SK-N-SH treated with all-trans-retinoic acid at 6 μM for 48 hours (cell line): ENCODE measurements around the gene ANKFN1.

Experiments
- ATAC-seq: fragments of 200-7000 bp; cut with Tn5 transposase; 3 replicates; pipeline ENCODE4 v1.9.1; 2020; ENCODE audit warnings: mild to moderate bottlenecking, moderate library complexity
- ARNTL ChIP-seq: fragments of 450-650 bp; formaldehyde crosslinking; IDR thresholded peaks from 2 replicates; pipeline ENCODE4 v1.5.0; 2020; ENCODE audit warnings: low read depth, mild to moderate bottlenecking, moderate library complexity, borderline replicate concordance
- BACH2 ChIP-seq: fragments of 250-450 bp; sonication (Bioruptor Pico); IDR thresholded peaks from 2 replicates; pipeline ENCODE4 v1.9.0; 2021; ENCODE audit warnings: mild to moderate bottlenecking, borderline replicate concordance
- CREB5 ChIP-seq: fragments of 250-450 bp; sonication (Bioruptor Pico); IDR thresholded peaks from 2 replicates; pipeline ENCODE4 v1.5.1; 2020; ENCODE audit warnings: low read depth, mild to moderate bottlenecking, moderate library complexity
- ESRRG ChIP-seq: fragments of 250-450 bp; sonication (Bioruptor Pico); IDR thresholded peaks from 2 replicates; pipeline ENCODE4 v1.6.1; 2021; ENCODE audit warnings: mild to moderate bottlenecking
- GLIS3 ChIP-seq: fragments of 250-450 bp; sonication (Bioruptor Pico); IDR thresholded peaks from 2 replicates; pipeline ENCODE4 v1.5.0; 2020; ENCODE audit warnings: mild to moderate bottlenecking, moderate library complexity
- ISL1 ChIP-seq: fragments of 250-450 bp; sonication (Bioruptor Pico); IDR thresholded peaks from 2 replicates; pipeline ENCODE4 v2.1.2; 2022; ENCODE audit warnings: mild to moderate bottlenecking, moderate library complexity
- OSR1 ChIP-seq: fragments of 250-450 bp; sonication (Bioruptor Pico); IDR thresholded peaks from 2 replicates; pipeline ENCODE4 v1.8.0; 2022; ENCODE audit warnings: moderate library complexity, mild to moderate bottlenecking, inconsistent platforms
- PPARA ChIP-seq: fragments of 250-450 bp; sonication (Bioruptor Pico); IDR thresholded peaks from 2 replicates; pipeline ENCODE4 v1.5.0; 2020; ENCODE audit warnings: mild to moderate bottlenecking, borderline replicate concordance
- RARB ChIP-seq: fragments of 250-450 bp; sonication (Bioruptor Pico); IDR thresholded peaks from 2 replicates; pipeline ENCODE4 v1.8.0; 2021; ENCODE audit warnings: mild to moderate bottlenecking, moderate library complexity
- SNAI2 ChIP-seq: fragments of 250-450 bp; sonication (Bioruptor Pico); IDR thresholded peaks from 2 replicates; pipeline ENCODE4 v1.5.0; 2020; ENCODE audit warnings: mild to moderate bottlenecking, moderate library complexity
- TCF4 ChIP-seq: fragments of 250-450 bp; sonication (Bioruptor Pico); IDR thresholded peaks from 2 replicates; pipeline ENCODE4 v1.8.0; 2021; ENCODE audit warnings: mild to moderate bottlenecking, moderate library complexity, borderline replicate concordance
- TOX ChIP-seq: fragments of 250-450 bp; sonication (Bioruptor Pico); IDR thresholded peaks from 2 replicates; pipeline ENCODE4 v1.8.0; 2021; ENCODE audit warnings: mild to moderate bottlenecking, moderate library complexity, borderline replicate concordance
- TSHZ2 ChIP-seq: fragments of 250-450 bp; sonication (Bioruptor Pico); IDR thresholded peaks from 2 replicates; pipeline ENCODE4 v1.5.0; 2020; ENCODE audit warnings: mild to moderate bottlenecking, moderate library complexity
- ZC3H10 ChIP-seq: fragments of 250-450 bp; sonication (Bioruptor Pico); IDR thresholded peaks from 2 replicates; pipeline ENCODE4 v1.5.1; 2021; ENCODE audit warnings: mild to moderate bottlenecking, moderate library complexity
- ZFP3 ChIP-seq: fragments of 250-450 bp; sonication (Bioruptor Pico); IDR thresholded peaks from 2 replicates; pipeline ENCODE4 v1.5.0; 2020; ENCODE audit warnings: mild to moderate bottlenecking, moderate library complexity
- ZFP30 ChIP-seq: fragments of 450-650 bp; formaldehyde crosslinking; IDR thresholded peaks from 2 replicates; pipeline ENCODE4 v1.5.0; 2022; ENCODE audit warnings: mild to moderate bottlenecking, moderate library complexity
- ZNF565 ChIP-seq: fragments of 450-650 bp; formaldehyde crosslinking; conservative IDR thresholded peaks from 2 replicates; pipeline ENCODE4 v1.5.0; 2020; ENCODE audit warnings: low read depth, mild to moderate bottlenecking, moderate library complexity
- ZNF8 ChIP-seq: fragments of 450-650 bp; formaldehyde crosslinking; IDR thresholded peaks from 2 replicates; pipeline ENCODE4 v1.5.0; 2020; ENCODE audit warnings: mild to moderate bottlenecking, moderate library complexity
- TF ChIP-seq, protein P1 (sequence below): fragments of 250-450 bp; sonication (Bioruptor Pico); IDR thresholded peaks from 2 replicates; pipeline ENCODE4 v1.8.0; 2021; ENCODE audit warnings: low read depth, mild to moderate bottlenecking, moderate library complexity, borderline replicate concordance
- TF ChIP-seq, protein P2 (sequence below): fragments of 250-450 bp; sonication (Bioruptor Pico); IDR thresholded peaks from 2 replicates; pipeline ENCODE4 v1.8.0; 2020; ENCODE audit warnings: mild to moderate bottlenecking, moderate library complexity, borderline replicate concordance
- TF ChIP-seq, protein P3 (sequence below): fragments of 250-450 bp; sonication (Bioruptor Pico); IDR thresholded peaks from 2 replicates; pipeline ENCODE4 v1.5.1; 2021; ENCODE audit warnings: mild to moderate bottlenecking, moderate library complexity

ANKFN1 gene

DNA sequence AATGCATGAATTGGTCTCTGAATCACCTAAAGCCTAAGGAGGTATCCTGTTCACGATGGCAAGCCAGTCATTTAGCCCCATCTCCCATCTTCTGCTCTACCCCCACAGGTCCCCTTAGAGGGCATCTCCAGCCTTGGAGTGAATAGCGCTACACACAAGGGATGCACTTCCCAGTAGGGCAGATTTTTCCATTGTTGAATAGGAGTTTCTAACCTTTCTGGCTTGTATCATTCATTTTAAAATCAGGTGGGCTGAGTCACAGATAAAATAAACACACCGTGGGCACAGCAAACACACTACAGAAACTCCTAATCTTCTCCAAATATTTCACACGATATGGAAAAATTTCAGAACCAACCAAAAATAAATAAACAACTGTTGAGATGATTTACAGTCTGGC is 239.0 kb downstream of the ANKFN1 start:
- TF ChIP-seq GLIS3 (CRISPR knock-in tag) (no peak), TCF4 (CRISPR knock-in tag) (no peak), TSHZ2 (CRISPR knock-in tag) (no peak), PPARA (CRISPR knock-in tag) (no peak), BACH2 (CRISPR knock-in tag) (no peak), ZC3H10 (CRISPR knock-in tag) (no peak), ZNF565 (CRISPR knock-in tag) (no peak), SNAI2 (CRISPR knock-in tag) (no peak), ESRRG (CRISPR knock-in tag) (no peak), OSR1 (CRISPR knock-in tag) (no peak), CREB5 (CRISPR knock-in tag) (no peak), TOX (no peak), ZNF8 (CRISPR knock-in tag) (no peak), ISL1 (CRISPR knock-in tag) (no peak), ARNTL (CRISPR knock-in tag) (no peak), ZFP30 (no peak), ZFP3 (CRISPR knock-in tag) (no peak)
- TF ChIP-seq, protein P1, sequence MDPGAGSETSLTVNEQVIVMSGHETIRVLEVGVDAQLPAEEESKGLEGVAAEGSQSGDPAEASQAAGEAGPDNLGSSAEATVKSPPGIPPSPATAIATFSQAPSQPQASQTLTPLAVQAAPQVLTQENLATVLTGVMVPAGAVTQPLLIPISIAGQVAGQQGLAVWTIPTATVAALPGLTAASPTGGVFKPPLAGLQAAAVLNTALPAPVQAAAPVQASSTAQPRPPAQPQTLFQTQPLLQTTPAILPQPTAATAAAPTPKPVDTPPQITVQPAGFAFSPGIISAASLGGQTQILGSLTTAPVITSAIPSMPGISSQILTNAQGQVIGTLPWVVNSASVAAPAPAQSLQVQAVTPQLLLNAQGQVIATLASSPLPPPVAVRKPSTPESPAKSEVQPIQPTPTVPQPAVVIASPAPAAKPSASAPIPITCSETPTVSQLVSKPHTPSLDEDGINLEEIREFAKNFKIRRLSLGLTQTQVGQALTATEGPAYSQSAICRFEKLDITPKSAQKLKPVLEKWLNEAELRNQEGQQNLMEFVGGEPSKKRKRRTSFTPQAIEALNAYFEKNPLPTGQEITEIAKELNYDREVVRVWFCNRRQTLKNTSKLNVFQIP (CRISPR knock-in tag) = no peak
- TF ChIP-seq, protein P2, sequence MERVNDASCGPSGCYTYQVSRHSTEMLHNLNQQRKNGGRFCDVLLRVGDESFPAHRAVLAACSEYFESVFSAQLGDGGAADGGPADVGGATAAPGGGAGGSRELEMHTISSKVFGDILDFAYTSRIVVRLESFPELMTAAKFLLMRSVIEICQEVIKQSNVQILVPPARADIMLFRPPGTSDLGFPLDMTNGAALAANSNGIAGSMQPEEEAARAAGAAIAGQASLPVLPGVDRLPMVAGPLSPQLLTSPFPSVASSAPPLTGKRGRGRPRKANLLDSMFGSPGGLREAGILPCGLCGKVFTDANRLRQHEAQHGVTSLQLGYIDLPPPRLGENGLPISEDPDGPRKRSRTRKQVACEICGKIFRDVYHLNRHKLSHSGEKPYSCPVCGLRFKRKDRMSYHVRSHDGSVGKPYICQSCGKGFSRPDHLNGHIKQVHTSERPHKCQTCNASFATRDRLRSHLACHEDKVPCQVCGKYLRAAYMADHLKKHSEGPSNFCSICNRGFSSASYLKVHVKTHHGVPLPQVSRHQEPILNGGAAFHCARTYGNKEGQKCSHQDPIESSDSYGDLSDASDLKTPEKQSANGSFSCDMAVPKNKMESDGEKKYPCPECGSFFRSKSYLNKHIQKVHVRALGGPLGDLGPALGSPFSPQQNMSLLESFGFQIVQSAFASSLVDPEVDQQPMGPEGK (CRISPR knock-in tag) = no peak
- TF ChIP-seq, protein P3, sequence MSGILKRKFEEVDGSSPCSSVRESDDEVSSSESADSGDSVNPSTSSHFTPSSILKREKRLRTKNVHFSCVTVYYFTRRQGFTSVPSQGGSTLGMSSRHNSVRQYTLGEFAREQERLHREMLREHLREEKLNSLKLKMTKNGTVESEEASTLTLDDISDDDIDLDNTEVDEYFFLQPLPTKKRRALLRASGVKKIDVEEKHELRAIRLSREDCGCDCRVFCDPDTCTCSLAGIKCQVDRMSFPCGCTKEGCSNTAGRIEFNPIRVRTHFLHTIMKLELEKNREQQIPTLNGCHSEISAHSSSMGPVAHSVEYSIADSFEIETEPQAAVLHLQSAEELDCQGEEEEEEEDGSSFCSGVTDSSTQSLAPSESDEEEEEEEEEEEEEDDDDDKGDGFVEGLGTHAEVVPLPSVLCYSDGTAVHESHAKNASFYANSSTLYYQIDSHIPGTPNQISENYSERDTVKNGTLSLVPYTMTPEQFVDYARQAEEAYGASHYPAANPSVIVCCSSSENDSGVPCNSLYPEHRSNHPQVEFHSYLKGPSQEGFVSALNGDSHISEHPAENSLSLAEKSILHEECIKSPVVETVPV (CRISPR knock-in tag) = no peak
- ATAC-seq = no peak

DNA sequence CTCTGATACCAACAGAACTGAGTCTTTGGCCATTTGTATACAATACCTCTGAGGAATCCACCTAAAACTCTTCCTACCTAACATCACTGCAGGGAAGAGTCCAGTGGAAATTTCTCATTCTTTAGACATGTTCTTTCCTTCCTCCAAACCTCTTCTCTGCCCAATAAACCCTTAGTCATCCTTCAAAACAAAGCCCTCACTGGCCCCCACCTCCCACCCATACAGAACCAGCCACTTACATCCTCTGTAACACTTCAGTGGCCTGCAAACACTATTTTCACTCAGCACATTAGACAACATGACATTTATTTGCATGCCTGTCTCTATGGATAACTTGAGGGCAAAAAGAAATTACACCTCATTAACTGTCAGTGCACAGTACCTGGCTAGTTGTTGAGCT is 239.9 kb downstream of the ANKFN1 start:
- ATAC-seq = no peak
- no peak for TF ChIP-seq ZNF8 (CRISPR knock-in tag)
- TF ChIP-seq ZNF565 (CRISPR knock-in tag) = no peak
- TF ChIP-seq, protein P3 (CRISPR knock-in tag) = no peak
- no peak for TF ChIP-seq GLIS3 (CRISPR knock-in tag)
- TF ChIP-seq, protein P1 (CRISPR knock-in tag) = no peak
- TF ChIP-seq, protein P2 (CRISPR knock-in tag) = no peak
- TF ChIP-seq SNAI2 (CRISPR knock-in tag) = no peak
- no peak for TF ChIP-seq TSHZ2 (CRISPR knock-in tag)
- no peak for TF ChIP-seq ARNTL (CRISPR knock-in tag)
- no peak for TF ChIP-seq BACH2 (CRISPR knock-in tag)
- TF ChIP-seq ISL1 (CRISPR knock-in tag) = no peak
- no peak for TF ChIP-seq RARB (CRISPR knock-in tag)
- no peak for TF ChIP-seq ESRRG (CRISPR knock-in tag)
- TF ChIP-seq ZFP3 (CRISPR knock-in tag) = no peak
